Ishikawa (cell line): ENCODE data around the gene FOXB2.

ENCODE experiments used
- CEBPB ChIP-seq: IDR thresholded peaks from 2 replicates; pipeline ENCODE4 v1.6.1; 2012
- CREB1 ChIP-seq: IDR thresholded peaks from 2 replicates; pipeline ENCODE4 v1.6.1; 2012; ENCODE audit warnings: low read depth
- EGR1 ChIP-seq: IDR thresholded peaks from 2 replicates; pipeline ENCODE4 v1.6.1; 2012
- EP300 ChIP-seq: IDR thresholded peaks from 2 replicates; pipeline ENCODE4 v1.6.1; 2012; ENCODE audit warnings: borderline replicate concordance
- FOXM1 ChIP-seq: IDR thresholded peaks from 2 replicates; pipeline ENCODE4 v1.6.1; 2012; ENCODE audit warnings: low read depth, borderline replicate concordance
- MAX ChIP-seq: IDR thresholded peaks from 2 replicates; pipeline ENCODE4 v1.6.1; 2012
- NFIC ChIP-seq: IDR thresholded peaks from 2 replicates; pipeline ENCODE4 v1.6.1; 2012
- RAD21 ChIP-seq: IDR thresholded peaks from 2 replicates; pipeline ENCODE4 v1.6.1; 2012; ENCODE audit warnings: low read depth
- REST ChIP-seq: IDR thresholded peaks from 2 replicates; pipeline ENCODE4 v1.6.1; 2012; ENCODE audit warnings: low read depth, mild to moderate bottlenecking
- TAF1 ChIP-seq: IDR thresholded peaks from 2 replicates; pipeline ENCODE4 v1.6.1; 2012; ENCODE audit warnings: low read depth, mild to moderate bottlenecking
- TCF12 ChIP-seq: IDR thresholded peaks from 2 replicates; pipeline ENCODE4 v1.6.1; 2012; ENCODE audit warnings: low read depth
- TEAD4 ChIP-seq: IDR thresholded peaks from 2 replicates; pipeline ENCODE4 v1.6.1; 2012
- USF1 ChIP-seq: IDR thresholded peaks from 2 replicates; pipeline ENCODE4 v1.6.1; 2012
- YY1 ChIP-seq: IDR thresholded peaks from 2 replicates; pipeline ENCODE4 v1.6.1; 2012; ENCODE audit warnings: low read depth
- ZBTB7A ChIP-seq: IDR thresholded peaks from 2 replicates; pipeline ENCODE4 v1.6.1; 2012; ENCODE audit warnings: low read depth

Gene FOXB2

GRCh38 chr9:77005216-77005615 lies 14.2 kb upstream of the FOXB2 start:
- no peak for TF ChIP-seq FOXM1
- no peak for TF ChIP-seq EGR1
- no peak for TF ChIP-seq CREB1
- TF ChIP-seq CEBPB = no peak
- TF ChIP-seq USF1 = no peak
- no peak for TF ChIP-seq MAX
- no peak for TF ChIP-seq YY1
- TF ChIP-seq ZBTB7A = no peak
- TF ChIP-seq TCF12 = no peak
- no peak for TF ChIP-seq REST
- TF ChIP-seq RAD21 = no peak
- no peak for TF ChIP-seq EP300
- TF ChIP-seq NFIC = no peak
- TF ChIP-seq TAF1 = no peak
- TF ChIP-seq TEAD4 = no peak

GRCh38 chr9:77010527-77010926 lies 8.9 kb upstream of the FOXB2 start:
- no peak for TF ChIP-seq CREB1
- no peak for TF ChIP-seq REST
- no peak for TF ChIP-seq USF1
- no peak for TF ChIP-seq CEBPB
- no peak for TF ChIP-seq NFIC
- TF ChIP-seq EP300 = no peak
- no peak for TF ChIP-seq RAD21
- no peak for TF ChIP-seq TAF1
- no peak for TF ChIP-seq ZBTB7A
- no peak for TF ChIP-seq YY1
- no peak for TF ChIP-seq TEAD4

GRCh38 chr9:77011973-77012821 lies 7.3 kb upstream of the FOXB2 start:
- TF ChIP-seq TAF1 (no peak), EP300 (no peak), ZBTB7A (no peak), CEBPB (no peak), NFIC (peak; percentile 12; the same call in 1 of the 2 replicates), MAX (no peak), RAD21 (peak; percentile 57; the same call in 1 of the 2 replicates), EGR1 (no peak), REST (no peak), CREB1 (no peak), TEAD4 (no peak), FOXM1 (no peak), YY1 (no peak), USF1 (no peak), TCF12 (no peak)
